Astrocyte (in vitro differentiated cells and primary cell): ENCODE data around the gene CROCC. TPM values are rescaled to one million over a fixed set of nuclear protein-coding genes. Genes with fewer than 3 reads are reported as not detected.

Source experiments
- DNase-seq: peaks from one replicate; pipeline ENCODE4 v3.0.0-alpha.2; 2010; ENCODE audit warnings: low read depth
- FAIRE-seq: peaks from 2 replicates; lab custom pipeline; 2011; peaks lifted over from hg19 to GRCh38; lab: Jason Lieb, UNC
- H2AFZ ChIP-seq: 2 replicates; pipeline ENCODE4 v1.6.0; 2012; ENCODE audit warnings: low read depth, low read length, inconsistent platforms
- H3K27ac ChIP-seq: 2 replicates; pipeline ENCODE4 v1.5.1; 2011; ENCODE audit warnings: low read depth, low read length, inconsistent platforms
- H3K27me3 ChIP-seq: 2 replicates; pipeline ENCODE4 v1.6.0; 2011; ENCODE audit warnings: low read length, inconsistent platforms; ENCODE audit not compliant: insufficient read depth
- H3K36me3 ChIP-seq: 2 replicates; pipeline ENCODE4 v1.5.1; 2011; ENCODE audit warnings: low read length, inconsistent platforms; ENCODE audit not compliant: insufficient read depth
- H3K4me1 ChIP-seq: 2 replicates; pipeline ENCODE4 v1.5.1; 2011; ENCODE audit warnings: low read length, inconsistent platforms; ENCODE audit not compliant: insufficient read depth
- H3K4me2 ChIP-seq: 2 replicates; pipeline ENCODE4 v1.6.0; 2012; ENCODE audit warnings: low read length, inconsistent platforms
- H3K4me3 ChIP-seq: 2 replicates; pipeline ENCODE4 v1.5.1; 2011; ENCODE audit warnings: low read depth, mild to moderate bottlenecking, low read length, inconsistent platforms; ENCODE audit not compliant: insufficient read depth
- H3K79me2 ChIP-seq: 2 replicates; pipeline ENCODE4 v1.6.0; 2012; ENCODE audit warnings: mild to moderate bottlenecking, low read length, inconsistent platforms; ENCODE audit not compliant: insufficient read depth
- H3K9ac ChIP-seq: 2 replicates; pipeline ENCODE4 v1.6.0; 2012; ENCODE audit warnings: mild to moderate bottlenecking, low read length, inconsistent platforms
- H3K9me3 ChIP-seq: 2 replicates; pipeline ENCODE4 v1.5.1; 2012; ENCODE audit warnings: low read depth, mild to moderate bottlenecking, low read length, inconsistent platforms; ENCODE audit not compliant: insufficient read depth
- H4K20me1 ChIP-seq: 2 replicates; pipeline ENCODE4 v1.6.0; 2012; ENCODE audit warnings: low read length, inconsistent platforms; ENCODE audit not compliant: insufficient read depth
- H3K27ac Mint-ChIP-seq: one replicate; pipeline ENCODE4 v1.8.0; 2021; ENCODE audit warnings: mild to moderate bottlenecking, mixed read lengths; ENCODE audit not compliant: unreplicated experiment
- H3K27me3 Mint-ChIP-seq: one replicate; pipeline ENCODE4 v1.8.0; 2021; ENCODE audit warnings: low read depth, mixed read lengths; ENCODE audit not compliant: unreplicated experiment
- H3K36me3 Mint-ChIP-seq: one replicate; pipeline ENCODE4 v1.8.0; 2021; ENCODE audit warnings: low read depth, mixed read lengths; ENCODE audit not compliant: unreplicated experiment
- H3K4me1 Mint-ChIP-seq: one replicate; pipeline ENCODE4 v1.8.0; 2021; ENCODE audit warnings: low read depth, mixed read lengths; ENCODE audit not compliant: unreplicated experiment
- H3K4me3 Mint-ChIP-seq: one replicate; pipeline ENCODE4 v1.8.0; 2021; ENCODE audit warnings: mild to moderate bottlenecking, moderate library complexity, mixed read lengths; ENCODE audit not compliant: unreplicated experiment
- H3K9me3 Mint-ChIP-seq: one replicate; pipeline ENCODE4 v1.8.0; 2021; ENCODE audit warnings: mild to moderate bottlenecking, mixed read lengths; ENCODE audit not compliant: unreplicated experiment
- CTCF ChIP-seq: IDR thresholded peaks from 2 replicates; pipeline ENCODE4 v1.5.1; 2011; ENCODE audit warnings: low read depth, mild to moderate bottlenecking, inconsistent platforms, low read length, moderate library complexity; ENCODE audit not compliant: insufficient read depth
- EZH2 ChIP-seq: IDR thresholded peaks from 2 replicates; pipeline ENCODE4 v1.6.1; 2012; ENCODE audit warnings: mild to moderate bottlenecking, low read length, inconsistent platforms; ENCODE audit not compliant: insufficient read depth
- total RNA-seq: library from RNA; stranded (reverse); gene quantifications from 2 replicates; pipeline ENCODE4 v1.2.1, GENCODE V29; 2021

CROCC gene
- total RNA-seq, 1 donor from 2014 or later, result 12.1 TPM

GRCh38 chr1:16978567-16979474 lies 57.1 kb downstream of the CROCC start:
- peak; percentile 90 for DNase-seq
- peaks cover 3% of the 10 kb centered on the region for H3K36me3 Mint-ChIP-seq

DNA sequence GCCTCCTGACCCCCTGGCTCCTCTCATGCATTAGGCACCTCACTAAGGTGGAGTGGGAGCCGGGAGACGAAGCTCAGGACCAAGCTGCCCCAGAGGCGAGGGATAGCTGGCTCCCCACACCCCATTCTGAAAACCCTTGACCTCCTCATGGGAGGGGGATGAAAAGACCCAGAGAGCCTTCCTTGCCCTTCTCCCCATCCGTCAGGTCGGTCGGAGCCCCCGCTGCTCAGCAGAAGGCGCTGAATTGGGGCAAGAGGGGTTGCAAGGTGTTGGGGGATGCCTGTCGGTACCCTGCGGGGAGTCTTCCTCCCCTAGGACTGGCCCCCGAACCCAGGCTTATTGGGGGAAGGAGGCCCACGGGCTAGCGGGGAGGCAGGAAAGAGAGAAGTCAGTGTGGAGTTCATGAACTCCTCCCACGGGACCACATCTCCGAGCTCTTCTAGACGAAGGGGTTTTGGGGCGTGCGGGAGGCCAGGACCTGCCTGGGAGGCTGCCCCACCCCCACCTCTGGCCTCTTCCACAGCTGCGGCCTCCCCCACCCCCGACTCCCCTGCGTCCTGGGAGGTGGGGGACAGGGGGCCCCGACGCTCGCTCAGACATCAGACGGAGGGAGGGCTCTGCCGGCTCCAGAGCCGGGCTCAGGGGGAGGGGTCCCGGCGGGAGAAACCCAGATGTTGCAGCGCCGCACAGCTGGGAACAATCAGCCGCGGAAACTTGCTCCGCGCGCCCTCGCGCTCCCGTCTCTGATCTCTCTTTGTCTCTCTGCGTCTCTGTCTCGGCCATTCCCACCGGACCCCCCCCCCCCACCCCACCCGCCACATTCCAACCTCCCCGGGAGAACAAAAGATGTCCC lies 58.0 kb downstream of the CROCC start:
- no peaks in the 10 kb centered on the region for H3K9me3 Mint-ChIP-seq
- Histone ChIP-seq H3K4me3 (peak overlapping the region; percentile 80), H2AFZ (no peak overlapping the region), H4K20me1 (peaks cover 46% of the 10 kb centered on the region), H3K9ac (peak overlapping the region; percentile 87), H3K36me3 (no peaks in the 10 kb centered on the region), H3K27ac (peak overlapping the region; percentile 89), H3K27me3 (no peaks in the 10 kb centered on the region), H3K79me2 (peaks cover 51% of the 10 kb centered on the region), H3K4me1 (peaks cover 44% of the 10 kb centered on the region), H3K4me2 (peak overlapping the region; percentile 99), H3K9me3 (no peaks in the 10 kb centered on the region)
- DNase-seq (no peak), FAIRE-seq (no peak)
- H3K27me3 Mint-ChIP-seq, result no peaks in the 10 kb centered on the region
- peak overlapping the region; percentile 85 for H3K4me3 Mint-ChIP-seq
- no peak for TF ChIP-seq EZH2
- TF ChIP-seq CTCF, result no peak
- peak overlapping the region; percentile 41 for H3K27ac Mint-ChIP-seq
- H3K4me1 Mint-ChIP-seq, result peaks cover 21% of the 10 kb centered on the region
- peaks cover 3% of the 10 kb centered on the region for H3K36me3 Mint-ChIP-seq

More at GRCh38 chr1:16978567-16979474, 57.1 kb downstream of the CROCC start:
- Histone ChIP-seq H3K9me3 (no peaks in the 10 kb centered on the region), H2AFZ (no peak overlapping the region), H3K9ac (peak overlapping the region; percentile 87), H3K27me3 (no peaks in the 10 kb centered on the region), H3K4me1 (peaks cover 38% of the 10 kb centered on the region), H3K4me3 (peak overlapping the region; percentile 80), H3K4me2 (peak overlapping the region; percentile 99), H3K36me3 (no peaks in the 10 kb centered on the region), H3K27ac (peak overlapping the region; percentile 76), H3K79me2 (peaks cover 51% of the 10 kb centered on the region), H4K20me1 (peaks cover 46% of the 10 kb centered on the region)
- no peak for FAIRE-seq
- Mint-ChIP-seq H3K27me3 (no peaks in the 10 kb centered on the region), H3K27ac (peak overlapping the region; percentile 41), H3K4me1 (peaks cover 16% of the 10 kb centered on the region), H3K9me3 (no peaks in the 10 kb centered on the region), H3K4me3 (peak overlapping the region; percentile 85)
- TF ChIP-seq EZH2 (no peak), CTCF (no peak)
